Measurements from ENCODE around the gene COL23A1. TPM values are rescaled to one million over a fixed set of nuclear protein-coding genes. Genes with fewer than 3 reads are reported as not detected.

Gene COL23A1
- total and polyA plus RNA-seq, 2 of the 8 experiments (the other 6 are each of a cell fraction or from before 2014, with no cell fraction given) = 3.1 to 4.7 TPM

DNA sequence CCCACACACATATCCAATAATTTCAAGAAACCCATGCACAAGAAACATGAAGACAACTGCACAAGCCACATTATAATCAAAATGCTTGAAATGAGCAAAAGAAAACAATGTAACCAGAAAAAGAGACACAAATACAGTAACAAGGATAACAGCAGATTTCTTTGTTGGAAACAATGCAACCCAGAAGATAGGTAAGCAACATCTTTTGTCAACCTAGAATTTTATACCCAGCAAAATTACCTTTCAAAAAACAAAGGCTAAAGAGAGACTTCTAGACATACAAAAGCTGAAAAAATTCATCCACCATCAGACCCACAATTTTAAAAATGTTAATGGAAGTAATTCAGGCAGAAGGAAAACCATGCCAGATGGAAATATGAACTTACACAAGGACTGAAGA lies 5.0 kb upstream of the COL23A1 start (continued):
- TF ChIP-seq, protein P1, sequence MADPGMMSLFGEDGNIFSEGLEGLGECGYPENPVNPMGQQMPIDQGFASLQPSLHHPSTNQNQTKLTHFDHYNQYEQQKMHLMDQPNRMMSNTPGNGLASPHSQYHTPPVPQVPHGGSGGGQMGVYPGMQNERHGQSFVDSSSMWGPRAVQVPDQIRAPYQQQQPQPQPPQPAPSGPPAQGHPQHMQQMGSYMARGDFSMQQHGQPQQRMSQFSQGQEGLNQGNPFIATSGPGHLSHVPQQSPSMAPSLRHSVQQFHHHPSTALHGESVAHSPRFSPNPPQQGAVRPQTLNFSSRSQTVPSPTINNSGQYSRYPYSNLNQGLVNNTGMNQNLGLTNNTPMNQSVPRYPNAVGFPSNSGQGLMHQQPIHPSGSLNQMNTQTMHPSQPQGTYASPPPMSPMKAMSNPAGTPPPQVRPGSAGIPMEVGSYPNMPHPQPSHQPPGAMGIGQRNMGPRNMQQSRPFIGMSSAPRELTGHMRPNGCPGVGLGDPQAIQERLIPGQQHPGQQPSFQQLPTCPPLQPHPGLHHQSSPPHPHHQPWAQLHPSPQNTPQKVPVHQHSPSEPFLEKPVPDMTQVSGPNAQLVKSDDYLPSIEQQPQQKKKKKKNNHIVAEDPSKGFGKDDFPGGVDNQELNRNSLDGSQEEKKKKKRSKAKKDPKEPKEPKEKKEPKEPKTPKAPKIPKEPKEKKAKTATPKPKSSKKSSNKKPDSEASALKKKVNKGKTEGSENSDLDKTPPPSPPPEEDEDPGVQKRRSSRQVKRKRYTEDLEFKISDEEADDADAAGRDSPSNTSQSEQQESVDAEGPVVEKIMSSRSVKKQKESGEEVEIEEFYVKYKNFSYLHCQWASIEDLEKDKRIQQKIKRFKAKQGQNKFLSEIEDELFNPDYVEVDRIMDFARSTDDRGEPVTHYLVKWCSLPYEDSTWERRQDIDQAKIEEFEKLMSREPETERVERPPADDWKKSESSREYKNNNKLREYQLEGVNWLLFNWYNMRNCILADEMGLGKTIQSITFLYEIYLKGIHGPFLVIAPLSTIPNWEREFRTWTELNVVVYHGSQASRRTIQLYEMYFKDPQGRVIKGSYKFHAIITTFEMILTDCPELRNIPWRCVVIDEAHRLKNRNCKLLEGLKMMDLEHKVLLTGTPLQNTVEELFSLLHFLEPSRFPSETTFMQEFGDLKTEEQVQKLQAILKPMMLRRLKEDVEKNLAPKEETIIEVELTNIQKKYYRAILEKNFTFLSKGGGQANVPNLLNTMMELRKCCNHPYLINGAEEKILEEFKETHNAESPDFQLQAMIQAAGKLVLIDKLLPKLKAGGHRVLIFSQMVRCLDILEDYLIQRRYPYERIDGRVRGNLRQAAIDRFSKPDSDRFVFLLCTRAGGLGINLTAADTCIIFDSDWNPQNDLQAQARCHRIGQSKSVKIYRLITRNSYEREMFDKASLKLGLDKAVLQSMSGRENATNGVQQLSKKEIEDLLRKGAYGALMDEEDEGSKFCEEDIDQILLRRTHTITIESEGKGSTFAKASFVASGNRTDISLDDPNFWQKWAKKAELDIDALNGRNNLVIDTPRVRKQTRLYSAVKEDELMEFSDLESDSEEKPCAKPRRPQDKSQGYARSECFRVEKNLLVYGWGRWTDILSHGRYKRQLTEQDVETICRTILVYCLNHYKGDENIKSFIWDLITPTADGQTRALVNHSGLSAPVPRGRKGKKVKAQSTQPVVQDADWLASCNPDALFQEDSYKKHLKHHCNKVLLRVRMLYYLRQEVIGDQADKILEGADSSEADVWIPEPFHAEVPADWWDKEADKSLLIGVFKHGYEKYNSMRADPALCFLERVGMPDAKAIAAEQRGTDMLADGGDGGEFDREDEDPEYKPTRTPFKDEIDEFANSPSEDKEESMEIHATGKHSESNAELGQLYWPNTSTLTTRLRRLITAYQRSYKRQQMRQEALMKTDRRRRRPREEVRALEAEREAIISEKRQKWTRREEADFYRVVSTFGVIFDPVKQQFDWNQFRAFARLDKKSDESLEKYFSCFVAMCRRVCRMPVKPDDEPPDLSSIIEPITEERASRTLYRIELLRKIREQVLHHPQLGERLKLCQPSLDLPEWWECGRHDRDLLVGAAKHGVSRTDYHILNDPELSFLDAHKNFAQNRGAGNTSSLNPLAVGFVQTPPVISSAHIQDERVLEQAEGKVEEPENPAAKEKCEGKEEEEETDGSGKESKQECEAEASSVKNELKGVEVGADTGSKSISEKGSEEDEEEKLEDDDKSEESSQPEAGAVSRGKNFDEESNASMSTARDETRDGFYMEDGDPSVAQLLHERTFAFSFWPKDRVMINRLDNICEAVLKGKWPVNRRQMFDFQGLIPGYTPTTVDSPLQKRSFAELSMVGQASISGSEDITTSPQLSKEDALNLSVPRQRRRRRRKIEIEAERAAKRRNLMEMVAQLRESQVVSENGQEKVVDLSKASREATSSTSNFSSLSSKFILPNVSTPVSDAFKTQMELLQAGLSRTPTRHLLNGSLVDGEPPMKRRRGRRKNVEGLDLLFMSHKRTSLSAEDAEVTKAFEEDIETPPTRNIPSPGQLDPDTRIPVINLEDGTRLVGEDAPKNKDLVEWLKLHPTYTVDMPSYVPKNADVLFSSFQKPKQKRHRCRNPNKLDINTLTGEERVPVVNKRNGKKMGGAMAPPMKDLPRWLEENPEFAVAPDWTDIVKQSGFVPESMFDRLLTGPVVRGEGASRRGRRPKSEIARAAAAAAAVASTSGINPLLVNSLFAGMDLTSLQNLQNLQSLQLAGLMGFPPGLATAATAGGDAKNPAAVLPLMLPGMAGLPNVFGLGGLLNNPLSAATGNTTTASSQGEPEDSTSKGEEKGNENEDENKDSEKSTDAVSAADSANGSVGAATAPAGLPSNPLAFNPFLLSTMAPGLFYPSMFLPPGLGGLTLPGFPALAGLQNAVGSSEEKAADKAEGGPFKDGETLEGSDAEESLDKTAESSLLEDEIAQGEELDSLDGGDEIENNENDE (IDR thresholded peaks at IDR 0.05; ENCODE audit: insufficient replicate concordance, low read length) = no peak
- no peak for TF ChIP-seq CHD1 (IDR thresholded peaks at IDR 0.05; ENCODE audit: low read depth, low read length)
- no peak for TF ChIP-seq POLR2A (IDR thresholded peaks at IDR 0.05; ENCODE audit: control extremely low read depth in 1 of 2, low read depth in 2 of 2, low read length in 2 of 2)
- TF ChIP-seq GTF2F1 (IDR thresholded peaks at IDR 0.05; ENCODE audit: borderline replicate concordance, low read depth, low read length) = no peak
- no peak for TF ChIP-seq ASH2L (IDR thresholded peaks at IDR 0.05; ENCODE audit: low read length)
- TF ChIP-seq SP4 (IDR thresholded peaks at IDR 0.05; ENCODE audit: low read length) = no peak
- TF ChIP-seq NRF1 (IDR thresholded peaks at IDR 0.05; ENCODE audit: low read depth, low read length) = no peak
- TF ChIP-seq RXRA (IDR thresholded peaks at IDR 0.05; ENCODE audit: insufficient read depth, low read depth, low read length) = no peak

Data from H1 (cell line).